ENCODE results near the gene RPS6KA3.

RPS6KA3 gene
- total RNA-seq = 238 to 289 (median 263) reads per million in 4 donors

- peak; percentile 84 to 92 (median 86) for DNase-seq
These were observed at the start of gene RPS6KA3 for GRCh38 chrX:20266810-20267606. Gene RPS6KA3 (minus strand): TSS chrX:20266909. CDS start chrX:20266632, 277 bp downstream.

GRCh38 chrX:20315140-20315539 is 48.4 kb upstream of the RPS6KA3 start:
- DNase-seq = no peak

- DNase-seq = no peak
These were observed 47.2 kb upstream of the RPS6KA3 start for GRCh38 chrX:20313899-20314298.

GRCh38 chrX:20312018-20312417 is 45.3 kb upstream of the RPS6KA3 start:
- DNase-seq = no peak

- no peak for DNase-seq
These were observed 44.8 kb upstream of the RPS6KA3 start for GRCh38 chrX:20311505-20311904.

- no peak for DNase-seq
These were observed 43.1 kb upstream of the RPS6KA3 start for GRCh38 chrX:20309806-20310205.

- no peak for DNase-seq
These were observed 40.0 kb upstream of the RPS6KA3 start for GRCh38 chrX:20306668-20307067.

GRCh38 chrX:20300822-20301221 is 34.1 kb upstream of the RPS6KA3 start:
- peak in 1 of 5 donors; percentile 3 for DNase-seq

GRCh38 chrX:20294957-20295356 is 28.2 kb upstream of the RPS6KA3 start:
- DNase-seq = no peak

GRCh38 chrX:20294284-20294683 is 27.6 kb upstream of the RPS6KA3 start:
- no peak for DNase-seq

- no peak for DNase-seq
These were observed 18.8 kb upstream of the RPS6KA3 start for GRCh38 chrX:20285511-20285910.

GRCh38 chrX:20284992-20285391 is 18.3 kb upstream of the RPS6KA3 start:
- DNase-seq = no peak

- no peak for DNase-seq
These were observed 17.7 kb upstream of the RPS6KA3 start for GRCh38 chrX:20284444-20284843.

- no peak for DNase-seq
These were observed 14.2 kb upstream of the RPS6KA3 start for GRCh38 chrX:20280938-20281337.

GRCh38 chrX:20274121-20274520 is 7.4 kb upstream of the RPS6KA3 start:
- DNase-seq = no peak

GRCh38 chrX:20271730-20272129 is 5.0 kb upstream of the RPS6KA3 start:
- DNase-seq = no peak

GRCh38 chrX:20271186-20271585 is 4.5 kb upstream of the RPS6KA3 start:
- no peak for DNase-seq

- no peak for DNase-seq
These were observed 3.8 kb upstream of the RPS6KA3 start for GRCh38 chrX:20270562-20270890.

GRCh38 chrX:20269848-20270561 is 3.3 kb upstream of the RPS6KA3 start:
- no peak for DNase-seq

GRCh38 chrX:20267931-20268701 is 1.4 kb upstream of the RPS6KA3 start:
- DNase-seq = peak in 2 of 5 donors; percentile 6 to 10

GRCh38 chrX:20267607-20267930 is 860 bp upstream of the RPS6KA3 start:
- DNase-seq = no peak

- peak in 3 of 5 donors; percentile 4 to 20 (median 17) for DNase-seq
These were observed 705 bp downstream of the RPS6KA3 start for GRCh38 chrX:20265726-20266681.

Data from T-helper 1 cell (primary cell).